SK-N-SH treated with all-trans-retinoic acid at 6 μM for 48 hours (cell line): ENCODE results near the gene MACROD1.
A peak's percentile ranks its signal among the peaks of the same experiment; 100 is the strongest.

Experiments used
- ATAC-seq: fragments of 200-7000 bp; cut with Tn5 transposase; 3 replicates; pipeline ENCODE4 v1.9.1; 2020; ENCODE audit warnings: mild to moderate bottlenecking, moderate library complexity
- BACH2 ChIP-seq: fragments of 250-450 bp; sonication (Bioruptor Pico); IDR thresholded peaks from 2 replicates; pipeline ENCODE4 v1.9.0; 2021; ENCODE audit warnings: mild to moderate bottlenecking, borderline replicate concordance
- CREB5 ChIP-seq: fragments of 250-450 bp; sonication (Bioruptor Pico); IDR thresholded peaks from 2 replicates; pipeline ENCODE4 v1.5.1; 2020; ENCODE audit warnings: low read depth, mild to moderate bottlenecking, moderate library complexity
- CSRNP3 ChIP-seq: fragments of 250-450 bp; sonication (Bioruptor Pico); IDR thresholded peaks from 2 replicates; pipeline ENCODE4 v1.5.1; 2021; ENCODE audit warnings: mild to moderate bottlenecking, moderate library complexity
- ESRRG ChIP-seq: fragments of 250-450 bp; sonication (Bioruptor Pico); IDR thresholded peaks from 2 replicates; pipeline ENCODE4 v1.6.1; 2021; ENCODE audit warnings: mild to moderate bottlenecking
- GLIS3 ChIP-seq: fragments of 250-450 bp; sonication (Bioruptor Pico); IDR thresholded peaks from 2 replicates; pipeline ENCODE4 v1.5.0; 2020; ENCODE audit warnings: mild to moderate bottlenecking, moderate library complexity
- ISL1 ChIP-seq: fragments of 250-450 bp; sonication (Bioruptor Pico); IDR thresholded peaks from 2 replicates; pipeline ENCODE4 v2.1.2; 2022; ENCODE audit warnings: mild to moderate bottlenecking, moderate library complexity
- OSR1 ChIP-seq: fragments of 250-450 bp; sonication (Bioruptor Pico); IDR thresholded peaks from 2 replicates; pipeline ENCODE4 v1.8.0; 2022; ENCODE audit warnings: moderate library complexity, mild to moderate bottlenecking, inconsistent platforms
- PATZ1 ChIP-seq: fragments of 250-450 bp; sonication (Bioruptor Pico); IDR thresholded peaks from 2 replicates; pipeline ENCODE4 v1.8.0; 2020; ENCODE audit warnings: mild to moderate bottlenecking, moderate library complexity, borderline replicate concordance
- POU6F1 ChIP-seq: fragments of 250-450 bp; sonication (Bioruptor Pico); IDR thresholded peaks from 2 replicates; pipeline ENCODE4 v1.8.0; 2021; ENCODE audit warnings: low read depth, mild to moderate bottlenecking, moderate library complexity, borderline replicate concordance
- PPARA ChIP-seq: fragments of 250-450 bp; sonication (Bioruptor Pico); IDR thresholded peaks from 2 replicates; pipeline ENCODE4 v1.5.0; 2020; ENCODE audit warnings: mild to moderate bottlenecking, borderline replicate concordance
- RARB ChIP-seq: fragments of 250-450 bp; sonication (Bioruptor Pico); IDR thresholded peaks from 2 replicates; pipeline ENCODE4 v1.8.0; 2021; ENCODE audit warnings: mild to moderate bottlenecking, moderate library complexity
- SNAI2 ChIP-seq: fragments of 250-450 bp; sonication (Bioruptor Pico); IDR thresholded peaks from 2 replicates; pipeline ENCODE4 v1.5.0; 2020; ENCODE audit warnings: mild to moderate bottlenecking, moderate library complexity
- TCF4 ChIP-seq: fragments of 250-450 bp; sonication (Bioruptor Pico); IDR thresholded peaks from 2 replicates; pipeline ENCODE4 v1.8.0; 2021; ENCODE audit warnings: mild to moderate bottlenecking, moderate library complexity, borderline replicate concordance
- TOX ChIP-seq: fragments of 250-450 bp; sonication (Bioruptor Pico); IDR thresholded peaks from 2 replicates; pipeline ENCODE4 v1.8.0; 2021; ENCODE audit warnings: mild to moderate bottlenecking, moderate library complexity, borderline replicate concordance
- TSHZ2 ChIP-seq: fragments of 250-450 bp; sonication (Bioruptor Pico); IDR thresholded peaks from 2 replicates; pipeline ENCODE4 v1.5.0; 2020; ENCODE audit warnings: mild to moderate bottlenecking, moderate library complexity
- ZC3H10 ChIP-seq: fragments of 250-450 bp; sonication (Bioruptor Pico); IDR thresholded peaks from 2 replicates; pipeline ENCODE4 v1.5.1; 2021; ENCODE audit warnings: mild to moderate bottlenecking, moderate library complexity
- ZFP3 ChIP-seq: fragments of 250-450 bp; sonication (Bioruptor Pico); IDR thresholded peaks from 2 replicates; pipeline ENCODE4 v1.5.0; 2020; ENCODE audit warnings: mild to moderate bottlenecking, moderate library complexity
- ZNF70 ChIP-seq: fragments of 450-650 bp; formaldehyde crosslinking; IDR thresholded peaks from 2 replicates; pipeline ENCODE4 v1.5.0; 2020; ENCODE audit warnings: mild to moderate bottlenecking, moderate library complexity
- ZNF8 ChIP-seq: fragments of 450-650 bp; formaldehyde crosslinking; IDR thresholded peaks from 2 replicates; pipeline ENCODE4 v1.5.0; 2020; ENCODE audit warnings: mild to moderate bottlenecking, moderate library complexity

Gene MACROD1

GRCh38 chr11:64161037-64161436 is 4.9 kb downstream of the MACROD1 start:
- TF ChIP-seq PATZ1 (CRISPR knock-in tag) (no peak), ZNF8 (CRISPR knock-in tag) (0 out of 2 replicates have a peak, but pooled peaks have one; percentile 14)
- no peak for ATAC-seq

- ATAC-seq = no peak
- TF ChIP-seq TSHZ2 (CRISPR knock-in tag) = no peak
- no peak for TF ChIP-seq PATZ1 (CRISPR knock-in tag)
- no peak for TF ChIP-seq ESRRG
- TF ChIP-seq ZFP3 = no peak
- no peak for TF ChIP-seq TOX (CRISPR knock-in tag)
- TF ChIP-seq PPARA = no peak
- TF ChIP-seq ISL1 = no peak
- TF ChIP-seq ZNF8 (CRISPR knock-in tag) = no peak
These were observed 8.1 kb downstream of the MACROD1 start for GRCh38 chr11:64157631-64158394.

- no peak for ATAC-seq
These were observed 9.5 kb downstream of the MACROD1 start for GRCh38 chr11:64156235-64157011.

More at GRCh38 chr11:64156235-64157011, 9.5 kb downstream of the MACROD1 start:
- TF ChIP-seq SNAI2 (CRISPR knock-in tag) (no peak), ZNF70 (CRISPR knock-in tag) (no peak), BACH2 (CRISPR knock-in tag) (no peak), PATZ1 (CRISPR knock-in tag) (no peak), RARB (CRISPR knock-in tag) (no peak), ZC3H10 (CRISPR knock-in tag) (no peak), OSR1 (no peak), TSHZ2 (CRISPR knock-in tag) (no peak), TOX (CRISPR knock-in tag) (no peak), ZFP3 (no peak), CREB5 (CRISPR knock-in tag) (no peak), PPARA (no peak), CSRNP3 (CRISPR knock-in tag) (no peak), ZNF8 (CRISPR knock-in tag) (no peak), POU6F1 (CRISPR knock-in tag) (no peak), GLIS3 (CRISPR knock-in tag) (no peak), TCF4 (CRISPR knock-in tag) (no peak), ESRRG (no peak)
